ENCODE results near the gene SMIM38. TPM values are rescaled to one million over a fixed set of nuclear protein-coding genes. Genes with fewer than 3 reads are reported as not detected.

SMIM38 gene
- total RNA-seq, 1 donor from 2014 or later: not detected

DNA sequence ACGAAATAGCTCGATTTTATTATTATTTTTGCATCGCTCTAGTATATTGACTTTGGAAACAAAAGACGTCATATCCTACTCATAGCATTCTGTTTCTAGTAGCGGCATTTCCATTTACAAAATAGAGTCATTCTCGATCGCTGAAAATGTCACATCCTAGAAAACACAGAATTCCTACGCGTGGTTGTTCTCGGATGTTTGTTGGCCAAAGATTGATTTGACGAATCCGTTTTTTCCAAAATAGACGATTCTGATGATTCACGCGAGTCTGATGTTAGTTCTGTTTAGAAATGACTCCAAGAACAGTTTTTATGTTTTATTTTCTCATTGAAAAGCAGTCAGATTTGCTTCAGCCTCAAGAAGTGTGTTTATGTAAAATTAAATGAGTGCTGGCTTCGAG, 47.6 kb downstream of the SMIM38 start:
- no peaks in the 10 kb centered on the region for H3K36me3 ChIP-seq (ENCODE audit: control insufficient read depth, insufficient read depth, low read length)
- TF ChIP-seq, protein P1, sequence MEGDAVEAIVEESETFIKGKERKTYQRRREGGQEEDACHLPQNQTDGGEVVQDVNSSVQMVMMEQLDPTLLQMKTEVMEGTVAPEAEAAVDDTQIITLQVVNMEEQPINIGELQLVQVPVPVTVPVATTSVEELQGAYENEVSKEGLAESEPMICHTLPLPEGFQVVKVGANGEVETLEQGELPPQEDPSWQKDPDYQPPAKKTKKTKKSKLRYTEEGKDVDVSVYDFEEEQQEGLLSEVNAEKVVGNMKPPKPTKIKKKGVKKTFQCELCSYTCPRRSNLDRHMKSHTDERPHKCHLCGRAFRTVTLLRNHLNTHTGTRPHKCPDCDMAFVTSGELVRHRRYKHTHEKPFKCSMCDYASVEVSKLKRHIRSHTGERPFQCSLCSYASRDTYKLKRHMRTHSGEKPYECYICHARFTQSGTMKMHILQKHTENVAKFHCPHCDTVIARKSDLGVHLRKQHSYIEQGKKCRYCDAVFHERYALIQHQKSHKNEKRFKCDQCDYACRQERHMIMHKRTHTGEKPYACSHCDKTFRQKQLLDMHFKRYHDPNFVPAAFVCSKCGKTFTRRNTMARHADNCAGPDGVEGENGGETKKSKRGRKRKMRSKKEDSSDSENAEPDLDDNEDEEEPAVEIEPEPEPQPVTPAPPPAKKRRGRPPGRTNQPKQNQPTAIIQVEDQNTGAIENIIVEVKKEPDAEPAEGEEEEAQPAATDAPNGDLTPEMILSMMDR (IDR thresholded peaks at IDR 0.05; ENCODE audit: insufficient read depth, low read length, poor library complexity, severe bottlenecking): no peak

GRCh38 chr11:69203901-69204245, 48.1 kb downstream of the SMIM38 start:
- no peak for DNase-seq (ENCODE audit: low read depth)
- peaks cover 19% of the 10 kb centered on the region for H3K27me3 ChIP-seq (ENCODE audit: control insufficient read depth, insufficient read depth, low read length)
- TF ChIP-seq, protein P1 (IDR thresholded peaks at IDR 0.05; ENCODE audit: insufficient read depth, low read length, poor library complexity, severe bottlenecking): no peak
- no peak overlapping the region for H3K4me3 ChIP-seq (ENCODE audit: low read depth, low read length)
- H3K36me3 ChIP-seq (ENCODE audit: control insufficient read depth, insufficient read depth, low read length): no peaks in the 10 kb centered on the region

More for the DNA sequence above, 47.6 kb downstream of the SMIM38 start:
- H3K27me3 ChIP-seq (ENCODE audit: control insufficient read depth, insufficient read depth, low read length): peaks cover 19% of the 10 kb centered on the region
- DNase-seq (ENCODE audit: low read depth): no peak
- no peak overlapping the region for H3K4me3 ChIP-seq (ENCODE audit: low read depth, low read length)

- TF ChIP-seq, protein P1 (IDR thresholded peaks at IDR 0.05; ENCODE audit: insufficient read depth, low read length, poor library complexity, severe bottlenecking): no peak
- H3K27me3 ChIP-seq (ENCODE audit: control insufficient read depth, insufficient read depth, low read length): peaks cover 19% of the 10 kb centered on the region
- no peak overlapping the region for H3K4me3 ChIP-seq (ENCODE audit: low read depth, low read length)
- H3K36me3 ChIP-seq (ENCODE audit: control insufficient read depth, insufficient read depth, low read length): no peaks in the 10 kb centered on the region
- DNase-seq (ENCODE audit: low read depth): no peak
Measured at GRCh38 chr11:69204246-69204940, 48.7 kb downstream of the SMIM38 start.

GRCh38 chr11:69204941-69205742, 49.4 kb downstream of the SMIM38 start:
- Histone ChIP-seq H3K27me3 (ENCODE audit: control insufficient read depth, insufficient read depth, low read length) (peaks cover 18% of the 10 kb centered on the region), H3K36me3 (ENCODE audit: control insufficient read depth, insufficient read depth, low read length) (no peaks in the 10 kb centered on the region), H3K4me3 (ENCODE audit: low read depth, low read length) (no peak overlapping the region)
- DNase-seq (ENCODE audit: low read depth): no peak
- TF ChIP-seq, protein P1 (IDR thresholded peaks at IDR 0.05; ENCODE audit: insufficient read depth, low read length, poor library complexity, severe bottlenecking): no peak

Other genes with a start within 250 kb of the SMIM38 start
- gene MRGPRD, start 174.9 kb upstream of the SMIM38 start, total RNA-seq: not detected in 2 replicates
- gene MRGPRF, start 142.7 kb upstream of the SMIM38 start, total RNA-seq: 0.34 and 1.2 TPM in 2 replicates
- 8.9 and 10.2 TPM in 2 replicates for gene TPCN2, start 107.0 kb upstream of the SMIM38 start, total RNA-seq
- gene MYEOV, start 138.2 kb downstream of the SMIM38 start, total RNA-seq: 29.0 and 36.9 TPM in 2 replicates